G401.6 (cell line): Measurements from ENCODE around the gene HSPA12B.

Experiments used
- FAIRE-seq: peaks from 2 replicates; lab custom pipeline; 2012; peaks lifted over from hg19 to GRCh38; lab: Jason Lieb, UNC

The HSPA12B gene

GRCh38 chr20:3705491-3705969 lies 27.0 kb upstream of the HSPA12B start:
- no peak for FAIRE-seq

- FAIRE-seq: no peak
Observed at GRCh38 chr20:3705970-3706739, 26.3 kb upstream of the HSPA12B start.

- no peak for FAIRE-seq
Observed at GRCh38 chr20:3706774-3707507, 25.5 kb upstream of the HSPA12B start.

- FAIRE-seq: no peak
Observed at GRCh38 chr20:3707508-3707899, 25.0 kb upstream of the HSPA12B start.

GRCh38 chr20:3710011-3710466 lies 22.4 kb upstream of the HSPA12B start:
- no peak for FAIRE-seq

- no peak for FAIRE-seq
Observed at GRCh38 chr20:3710703-3711483, 21.6 kb upstream of the HSPA12B start.

- FAIRE-seq: no peak
Observed at GRCh38 chr20:3711484-3711941, 21.0 kb upstream of the HSPA12B start.

GRCh38 chr20:3712279-3712873 lies 20.1 kb upstream of the HSPA12B start, which contains the start of gene SIGLEC1:
Gene SIGLEC1 (minus strand): TSS chr20:3712600. CDS start chr20:3707128, 5,472 bp downstream.
- FAIRE-seq: no peak

GRCh38 chr20:3714092-3714491 lies 18.4 kb upstream of the HSPA12B start:
- no peak for FAIRE-seq

GRCh38 chr20:3716195-3716834 lies 16.2 kb upstream of the HSPA12B start:
- no peak for FAIRE-seq

GRCh38 chr20:3719046-3719445 lies 13.4 kb upstream of the HSPA12B start:
- no peak for FAIRE-seq

GRCh38 chr20:3720068-3720467 lies 12.4 kb upstream of the HSPA12B start:
- no peak for FAIRE-seq

GRCh38 chr20:3720626-3721025 lies 11.9 kb upstream of the HSPA12B start:
- no peak for FAIRE-seq

GRCh38 chr20:3721912-3722311 lies 10.6 kb upstream of the HSPA12B start:
- FAIRE-seq: no peak

GRCh38 chr20:3723284-3723683 lies 9.2 kb upstream of the HSPA12B start:
- no peak for FAIRE-seq

GRCh38 chr20:3724356-3724755 lies 8.1 kb upstream of the HSPA12B start:
- no peak for FAIRE-seq

GRCh38 chr20:3727401-3728021 lies 5.0 kb upstream of the HSPA12B start:
- FAIRE-seq: no peak

- FAIRE-seq: no peak
Observed at GRCh38 chr20:3728354-3728753, 4.1 kb upstream of the HSPA12B start.

GRCh38 chr20:3728876-3729275 lies 3.6 kb upstream of the HSPA12B start:
- FAIRE-seq: no peak

GRCh38 chr20:3729378-3729777 lies 3.1 kb upstream of the HSPA12B start:
- FAIRE-seq: no peak
